WTC11 (cell line): ENCODE results near the gene CNOT6L. TPM values are rescaled to one million over a fixed set of nuclear protein-coding genes. Genes with fewer than 3 reads are reported as not detected.

Source experiments
- ATAC-seq: fragments of 200-7000 bp; cut with Tn5 transposase; 2 replicates; pipeline ENCODE4 v1.10.0; 2021; ENCODE audit warnings: mild to moderate bottlenecking, moderate library complexity
- CTCF ChIA-PET: fragments of 300-600 bp; sonication (Branson Sonifier 250); formaldehyde crosslinking; loops from one replicate; lab custom pipeline; 2021; ENCODE audit warnings: antibody characterized with exemption; lab: Charles Lee
- POLR2A ChIA-PET: fragments of 350-600 bp; sonication (Branson Sonifier 250); formaldehyde crosslinking; loops from one replicate; lab custom pipeline; 2021; ENCODE audit warnings: antibody characterized with exemption; lab: Charles Lee
- DNase-seq: peaks from one replicate; pipeline ENCODE4 v3.0.0; 2021; ENCODE audit warnings: low spot score
- H3K27ac Mint-ChIP-seq: 2 replicates; pipeline ENCODE4 v1.8.0; 2021; ENCODE audit warnings: mixed read lengths
- H3K27me3 Mint-ChIP-seq: 2 replicates; pipeline ENCODE4 v1.8.0; 2021; ENCODE audit warnings: low read depth, mild to moderate bottlenecking, moderate library complexity, mixed read lengths
- H3K36me3 Mint-ChIP-seq: 2 replicates; pipeline ENCODE4 v1.8.0; 2021; ENCODE audit warnings: mixed read lengths
- H3K4me1 Mint-ChIP-seq: 2 replicates; pipeline ENCODE4 v1.8.0; 2022; ENCODE audit warnings: mixed read lengths
- H3K4me3 Mint-ChIP-seq: 2 replicates; pipeline ENCODE4 v1.8.0; 2021; ENCODE audit warnings: mild to moderate bottlenecking, moderate library complexity, mixed read lengths
- H3K9me3 Mint-ChIP-seq: 2 replicates; pipeline ENCODE4 v1.8.0; 2021; ENCODE audit warnings: mixed read lengths
- ARID4B ChIP-seq: sonication (generic); formaldehyde crosslinking; IDR thresholded peaks from 2 replicates; pipeline ENCODE4 v1.8.0; 2023; ENCODE audit warnings: missing genetic modification reagents, mild to moderate bottlenecking, borderline replicate concordance
- CBFB ChIP-seq: sonication (generic); formaldehyde crosslinking; IDR thresholded peaks from 2 replicates; pipeline ENCODE4 v1.8.1; 2022; ENCODE audit warnings: mild to moderate bottlenecking, low read depth, missing genetic modification reagents
- CDX4 ChIP-seq: fragments of 250-450 bp; sonication (Bioruptor Pico); IDR thresholded peaks from 2 replicates; pipeline ENCODE4 v1.9.0; 2021; ENCODE audit warnings: moderate library complexity, mild to moderate bottlenecking, inconsistent platforms, borderline replicate concordance
- CREM ChIP-seq: sonication (generic); formaldehyde crosslinking; IDR thresholded peaks from 2 replicates; pipeline ENCODE4 v1.8.1; 2022; ENCODE audit warnings: mild to moderate bottlenecking, missing genetic modification reagents, moderate library complexity
- EMX1 ChIP-seq: fragments of 250-450 bp; sonication (Bioruptor Pico); IDR thresholded peaks from 2 replicates; pipeline ENCODE4 v1.8.0; 2021; ENCODE audit warnings: mild to moderate bottlenecking
- FOXP1 ChIP-seq: sonication (generic); formaldehyde crosslinking; IDR thresholded peaks from 2 replicates; pipeline ENCODE4 v1.8.0; 2022; ENCODE audit warnings: missing genetic modification reagents, mild to moderate bottlenecking, moderate library complexity, borderline replicate concordance
- KAT7 ChIP-seq: sonication (generic); formaldehyde crosslinking; IDR thresholded peaks from 2 replicates; pipeline ENCODE4 v1.8.1; 2023; ENCODE audit warnings: missing genetic modification reagents, mild to moderate bottlenecking, borderline replicate concordance
- MAX ChIP-seq: sonication (generic); formaldehyde crosslinking; IDR thresholded peaks from 2 replicates; pipeline ENCODE4 v1.8.0; 2022; ENCODE audit warnings: mild to moderate bottlenecking, missing genetic modification reagents
- NFYB ChIP-seq: sonication (generic); formaldehyde crosslinking; conservative IDR thresholded peaks from 2 replicates; pipeline ENCODE4 v1.8.0; 2022; ENCODE audit warnings: low read depth, missing genetic modification reagents
- RORB ChIP-seq: fragments of 250-450 bp; sonication (Bioruptor Pico); IDR thresholded peaks from 2 replicates; pipeline ENCODE4 v1.9.0; 2021; ENCODE audit warnings: mild to moderate bottlenecking
- SOX15 ChIP-seq: fragments of 250-450 bp; sonication (Bioruptor Pico); IDR thresholded peaks from 2 replicates; pipeline ENCODE4 v1.9.0; 2021; ENCODE audit warnings: mild to moderate bottlenecking
- TCF7 ChIP-seq: sonication (generic); formaldehyde crosslinking; IDR thresholded peaks from 2 replicates; pipeline ENCODE4 v1.8.0; 2022; ENCODE audit warnings: mild to moderate bottlenecking, low read depth, missing genetic modification reagents, moderate library complexity
- USF2 ChIP-seq: sonication (generic); formaldehyde crosslinking; IDR thresholded peaks from 2 replicates; pipeline ENCODE4 v1.8.1; 2023; ENCODE audit warnings: mild to moderate bottlenecking, missing genetic modification reagents, moderate library complexity
- ZBTB21 ChIP-seq: sonication (generic); formaldehyde crosslinking; IDR thresholded peaks from 2 replicates; pipeline ENCODE4 v1.8.1; 2023; ENCODE audit warnings: mild to moderate bottlenecking, missing genetic modification reagents, borderline replicate concordance
- ZMAT4 ChIP-seq: fragments of 250-450 bp; sonication (Bioruptor Pico); IDR thresholded peaks from 2 replicates; pipeline ENCODE4 v1.9.0; 2021; ENCODE audit warnings: mild to moderate bottlenecking
- ZNF138 ChIP-seq: sonication (generic); formaldehyde crosslinking; conservative IDR thresholded peaks from 2 replicates; pipeline ENCODE4 v1.8.1; 2022; ENCODE audit warnings: mild to moderate bottlenecking, moderate library complexity, missing genetic modification reagents
- ZNF219 ChIP-seq: sonication (generic); formaldehyde crosslinking; IDR thresholded peaks from 2 replicates; pipeline ENCODE4 v1.8.0; 2023; ENCODE audit warnings: missing genetic modification reagents, mild to moderate bottlenecking, borderline replicate concordance
- ZNF263 ChIP-seq: sonication (generic); formaldehyde crosslinking; IDR thresholded peaks from 2 replicates; pipeline ENCODE4 v1.8.1; 2022; ENCODE audit warnings: low read depth, mild to moderate bottlenecking, moderate library complexity, missing genetic modification reagents
- ZNF425 ChIP-seq: fragments of 250-450 bp; sonication (Bioruptor Pico); conservative IDR thresholded peaks from 2 replicates; pipeline ENCODE4 v1.9.0; 2021; ENCODE audit warnings: mild to moderate bottlenecking
- ZSCAN18 ChIP-seq: fragments of 250-450 bp; sonication (Bioruptor Pico); IDR thresholded peaks from 2 replicates; pipeline ENCODE4 v2.1.2; 2022; ENCODE audit warnings: mild to moderate bottlenecking, moderate library complexity
- total RNA-seq: library from RNA; stranded (reverse); gene quantifications from 3 replicates; pipeline ENCODE4 v1.2.3, GENCODE V29; 2021

The CNOT6L gene
- total RNA-seq, 1 experiment from 2014 or later, result 21.6 TPM

- Mint-ChIP-seq H3K4me3 (no peak overlapping the region), H3K27ac (no peak overlapping the region), H3K36me3 (no peaks in the 10 kb centered on the region), H3K27me3 (no peaks in the 10 kb centered on the region), H3K9me3 (no peaks in the 10 kb centered on the region), H3K4me1 (peaks cover 13% of the 10 kb centered on the region; the same call in 1 of the 2 replicates)
- TF ChIP-seq ZMAT4 (CRISPR knock-in tag) (no peak), ARID4B (CRISPR knock-in tag) (no peak), EMX1 (CRISPR knock-in tag) (no peak), MAX (no peak), ZNF219 (CRISPR knock-in tag) (no peak), ZBTB21 (CRISPR knock-in tag) (no peak), CREM (CRISPR knock-in tag) (no peak), USF2 (CRISPR knock-in tag) (no peak), CDX4 (CRISPR knock-in tag) (no peak), TCF7 (CRISPR knock-in tag) (no peak), FOXP1 (CRISPR knock-in tag) (no peak), ZNF425 (CRISPR knock-in tag) (no peak), ZNF138 (CRISPR knock-in tag) (no peak), RORB (CRISPR knock-in tag) (no peak), SOX15 (CRISPR knock-in tag) (no peak), KAT7 (CRISPR knock-in tag) (no peak), NFYB (CRISPR knock-in tag) (no peak), ZNF263 (no peak), CBFB (CRISPR knock-in tag) (no peak), ZSCAN18 (CRISPR knock-in tag) (no peak)
- ChIA-PET CTCF (interaction anchor here (0.7 to 1.9 kb wide), 19 partner anchors 10 to 340 kb away, joined by 3 to 13 read pairs (median 4); no protein-coding TSS in a partner anchor), POLR2A (no interaction called here)
- DNase-seq (peak; percentile 28), ATAC-seq (peak; percentile 81)
These were observed 121.1 kb downstream of the CNOT6L start for GRCh38 chr4:77697860-77698590.
